HG02973 (cell line): ENCODE data around the gene MRPL42.
"Not testable (repeated sequence)": the region's sequence is repeated elsewhere in the genome, so short reads cannot be mapped to it uniquely, and the experiment has no call there.

Experiments
- ATAC-seq: cut with Tn5 transposase; IDR thresholded peaks from one replicate; pipeline ENCODE4 v1.9.1; 2021; ENCODE audit warnings: moderate library complexity; ENCODE audit not compliant: unreplicated experiment

MRPL42 gene

DNA sequence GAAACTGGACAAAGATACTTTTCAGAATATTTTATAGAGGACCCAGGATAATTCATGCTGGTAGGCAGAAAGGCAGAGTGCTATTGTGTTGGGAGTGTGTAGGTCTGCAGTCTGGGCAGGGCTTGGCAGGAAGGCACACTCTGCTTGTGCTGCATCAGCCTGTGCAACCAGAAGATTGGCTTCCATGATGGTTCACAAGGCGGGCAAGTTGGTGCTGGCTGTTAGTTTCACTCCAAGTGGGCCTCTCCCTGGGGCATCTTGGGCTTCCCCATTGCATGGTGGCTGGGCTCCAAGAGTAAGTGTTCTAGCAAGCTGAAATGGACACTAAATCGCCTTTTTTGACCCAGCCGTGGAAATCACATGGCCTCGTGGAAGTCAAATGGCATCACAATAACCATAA is 23.7 kb upstream of the MRPL42 start:
- ATAC-seq, result no peak

- no peak for ATAC-seq
Measured at GRCh38 chr12:93447555-93448290, 19.6 kb upstream of the MRPL42 start.

GRCh38 chr12:93448796-93449195 is 18.5 kb upstream of the MRPL42 start:
- no peak for ATAC-seq

- peak; percentile 84 for ATAC-seq
Measured at GRCh38 chr12:93449277-93449676, 18.0 kb upstream of the MRPL42 start.

GRCh38 chr12:93451423-93452158 is 15.7 kb upstream of the MRPL42 start:
- ATAC-seq, result no peak

DNA sequence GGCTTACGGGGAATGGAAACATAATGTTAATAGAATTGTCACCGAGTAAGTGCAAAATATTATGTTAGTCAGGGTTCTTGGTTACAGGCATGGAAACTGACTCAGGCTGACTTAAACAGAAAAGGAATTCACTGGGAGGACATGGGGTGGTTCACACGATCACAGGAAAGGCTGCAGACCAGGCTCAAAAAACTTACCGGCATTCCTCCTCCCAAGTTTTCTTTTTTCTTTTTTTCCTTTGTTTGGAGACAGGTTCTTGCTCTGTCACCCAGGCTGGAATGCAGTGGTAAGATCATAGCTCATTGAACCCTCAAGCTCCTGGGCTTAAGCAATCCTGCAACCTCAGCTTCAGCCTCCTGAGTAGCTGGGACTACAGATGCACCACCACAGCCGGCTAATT is 13.7 kb upstream of the MRPL42 start:
- no peak for ATAC-seq

- ATAC-seq, result no peak
Measured at GRCh38 chr12:93456077-93456476, 11.2 kb upstream of the MRPL42 start.

DNA sequence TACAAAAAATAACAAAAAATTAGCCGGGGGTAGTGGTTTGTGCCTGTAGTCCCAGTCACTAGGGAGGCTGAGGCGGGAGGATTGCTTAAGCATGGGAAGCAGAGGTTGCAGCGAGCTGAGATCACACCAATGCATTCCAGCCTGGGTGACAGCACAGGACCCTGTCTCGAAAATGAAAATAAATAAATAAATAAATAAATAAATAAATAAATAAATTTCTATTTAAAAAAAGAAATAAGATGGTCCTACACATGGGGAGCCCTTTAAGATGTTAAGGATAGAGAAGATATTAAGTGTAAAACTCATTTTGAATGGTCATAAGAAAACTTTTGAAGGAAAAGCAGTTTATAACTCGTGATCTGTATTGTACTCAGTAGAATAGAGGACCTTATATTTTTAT is 8.2 kb upstream of the MRPL42 start:
- no peak for ATAC-seq

- no peak for ATAC-seq
Measured at GRCh38 chr12:93460003-93460402, 7.3 kb upstream of the MRPL42 start.

DNA sequence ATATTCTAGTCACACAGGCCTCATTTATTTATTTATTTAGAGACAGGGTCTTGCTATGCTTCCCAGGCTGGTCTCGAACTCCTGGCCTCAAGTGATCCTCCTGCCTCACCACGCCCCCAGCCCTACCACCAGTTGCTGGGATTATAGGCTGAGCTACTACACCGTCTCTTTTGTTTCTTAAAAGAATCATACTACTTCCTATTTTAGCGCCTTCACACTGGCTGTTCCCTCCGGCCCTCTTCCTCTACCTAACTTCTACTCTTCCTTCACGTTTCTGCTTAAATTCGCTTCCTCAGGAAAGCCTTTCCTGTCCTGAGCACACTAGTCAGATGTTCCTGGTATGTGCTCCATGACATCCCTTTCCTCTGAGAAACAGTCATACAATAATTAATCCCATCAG is 6.4 kb upstream of the MRPL42 start:
- no peak for ATAC-seq

DNA sequence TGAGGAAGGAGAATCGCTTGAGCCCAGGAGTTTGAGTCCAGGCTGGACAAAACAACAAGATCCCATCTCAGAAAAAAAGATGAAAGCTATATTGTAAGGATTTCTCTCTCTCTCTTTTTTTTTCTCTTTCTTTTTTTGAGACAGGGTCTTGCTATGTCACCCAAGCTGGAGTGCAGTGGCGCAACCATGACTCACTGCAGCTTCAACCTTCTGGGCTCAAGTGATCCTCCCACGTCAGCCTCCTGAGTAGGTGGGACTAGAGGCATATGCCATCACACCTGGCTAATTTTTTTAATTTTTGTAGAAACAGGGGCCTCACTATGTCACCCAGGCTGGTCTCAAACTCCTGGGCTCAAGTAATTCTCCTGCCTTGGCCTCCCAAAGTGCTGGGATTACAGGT is 5.8 kb upstream of the MRPL42 start:
- no peak for ATAC-seq

GRCh38 chr12:93465841-93466240 is 1.5 kb upstream of the MRPL42 start:
- ATAC-seq, result no peak

DNA sequence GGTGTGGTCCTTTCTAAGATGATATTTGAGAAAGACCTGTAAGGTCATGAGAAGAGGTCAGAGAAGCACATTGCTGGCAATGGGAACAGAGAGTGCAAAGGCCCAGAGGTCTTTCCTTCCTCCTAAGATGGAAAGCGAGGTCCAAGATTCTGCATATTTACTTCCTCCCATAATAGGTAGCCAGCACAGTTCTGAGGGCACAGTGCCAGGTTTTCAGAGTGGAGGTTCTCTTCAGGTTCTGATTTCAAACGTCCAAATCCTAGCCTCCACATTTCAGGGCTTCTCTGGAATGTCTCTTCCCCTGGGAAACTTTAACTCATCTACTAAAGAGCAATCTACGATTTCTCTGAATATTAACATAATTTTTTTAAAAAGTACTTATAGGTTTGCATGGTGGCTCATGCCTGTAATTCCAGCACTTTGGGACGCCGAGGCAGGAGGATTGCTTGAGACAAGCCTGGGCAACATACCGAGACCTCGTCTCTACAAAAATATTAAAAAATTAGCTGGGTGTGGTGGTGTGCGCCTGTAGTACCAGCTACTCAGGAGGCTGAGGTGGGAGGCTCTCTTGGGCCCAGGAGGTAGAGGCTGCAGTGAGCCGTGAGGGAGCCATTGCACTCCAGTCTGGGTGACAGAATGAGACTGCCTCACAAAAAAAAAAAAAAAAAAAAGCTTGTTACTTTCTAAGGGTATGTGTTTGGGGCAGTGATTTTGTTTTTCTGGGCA is 526 bp upstream of the MRPL42 start:
- no peak for ATAC-seq

GRCh38 chr12:93468008-93468371 is 676 bp downstream of the MRPL42 start:
- peak; percentile 23 for ATAC-seq

GRCh38 chr12:93469386-93469785 is 2.1 kb downstream of the MRPL42 start:
- no peak for ATAC-seq

DNA sequence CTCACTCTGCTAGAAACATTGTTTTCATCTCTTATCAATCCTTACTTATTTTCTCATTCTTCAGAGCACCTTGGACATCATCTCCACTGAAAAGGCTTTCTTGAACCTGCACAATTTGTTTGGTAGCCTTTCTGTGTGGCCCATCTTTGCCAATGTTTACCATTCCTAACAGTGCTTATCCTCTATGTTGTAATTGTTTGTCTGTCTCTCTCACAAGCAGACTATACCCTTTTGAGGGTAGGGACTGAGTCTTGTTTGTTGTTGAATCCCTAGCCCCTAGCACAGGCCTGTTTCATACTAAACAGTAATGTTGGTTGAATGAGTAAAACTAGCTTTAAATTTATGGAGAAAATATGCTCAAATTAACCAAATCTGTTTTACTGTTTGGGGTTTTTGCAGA is 9.2 kb downstream of the MRPL42 start:
- ATAC-seq, result no peak

DNA sequence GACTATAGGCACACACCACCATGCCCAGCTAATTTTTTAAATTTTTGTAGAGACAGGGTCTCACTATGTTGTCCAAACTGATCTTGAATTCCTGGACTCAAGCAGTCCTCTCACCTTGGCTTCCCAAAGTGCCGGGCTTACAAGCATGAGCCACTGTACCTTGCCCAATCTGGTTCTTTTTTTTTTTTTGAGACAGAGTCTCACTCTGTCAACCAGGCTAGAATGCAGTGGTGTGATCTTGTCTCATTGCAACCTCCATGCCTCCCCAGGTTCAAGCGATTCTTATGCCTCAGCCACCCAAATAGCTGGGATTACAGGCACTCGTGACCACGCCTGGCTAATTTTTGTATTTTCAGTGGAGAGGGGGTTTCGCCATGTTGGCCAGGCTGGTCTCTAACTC is 15.4 kb downstream of the MRPL42 start:
- ATAC-seq, result no peak

DNA sequence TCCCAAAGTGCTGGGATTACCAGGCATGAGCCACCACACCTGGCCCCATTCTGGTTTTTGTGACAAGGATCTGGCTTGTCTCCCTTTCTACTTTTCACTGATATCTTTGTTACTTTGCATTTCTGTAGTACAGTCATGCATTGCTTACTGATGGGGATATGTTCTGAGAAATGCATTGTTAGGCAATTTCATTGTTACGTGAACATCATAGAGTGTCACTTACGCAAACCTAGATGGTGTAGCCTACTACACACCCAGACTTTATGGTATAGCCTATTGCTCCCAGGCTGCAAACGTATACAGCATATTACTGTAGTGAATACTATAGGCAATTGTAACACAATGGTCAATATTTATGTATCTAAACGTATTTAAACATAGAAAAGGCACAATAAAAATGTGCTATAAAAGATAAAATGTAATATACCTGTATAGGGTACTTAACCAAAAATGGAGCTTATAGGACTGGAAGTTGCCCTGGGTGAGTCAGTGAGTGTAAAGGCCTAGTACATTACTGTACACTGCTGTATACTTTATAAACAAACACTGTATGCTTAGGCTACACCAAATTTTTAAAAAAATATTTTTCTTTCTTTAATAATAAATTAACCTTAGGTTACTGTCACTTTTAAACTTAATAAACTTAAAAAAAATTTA is 16.0 kb downstream of the MRPL42 start:
- no peak for ATAC-seq

- ATAC-seq, result no peak
Measured at GRCh38 chr12:93484315-93484981, 17.1 kb downstream of the MRPL42 start.

DNA sequence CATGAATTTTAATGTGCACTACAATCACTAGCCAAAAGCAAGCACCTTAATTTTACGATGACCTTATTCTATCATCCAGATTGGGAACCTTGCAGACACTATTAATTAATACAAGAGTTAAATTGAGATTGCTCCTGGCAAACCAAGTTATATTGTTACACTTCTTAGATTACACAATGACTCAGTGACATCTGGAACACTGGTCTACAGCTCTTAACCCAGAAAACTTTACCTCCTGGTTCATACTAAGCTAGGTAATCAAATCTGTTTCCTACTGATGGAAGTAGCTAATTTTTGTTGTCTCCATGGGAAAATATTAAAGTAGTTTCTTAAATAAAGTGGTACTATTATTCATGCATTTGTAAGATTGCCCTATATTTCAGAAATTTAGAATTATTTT is 25.5 kb downstream of the MRPL42 start:
- ATAC-seq, result not testable (repeated sequence)

DNA sequence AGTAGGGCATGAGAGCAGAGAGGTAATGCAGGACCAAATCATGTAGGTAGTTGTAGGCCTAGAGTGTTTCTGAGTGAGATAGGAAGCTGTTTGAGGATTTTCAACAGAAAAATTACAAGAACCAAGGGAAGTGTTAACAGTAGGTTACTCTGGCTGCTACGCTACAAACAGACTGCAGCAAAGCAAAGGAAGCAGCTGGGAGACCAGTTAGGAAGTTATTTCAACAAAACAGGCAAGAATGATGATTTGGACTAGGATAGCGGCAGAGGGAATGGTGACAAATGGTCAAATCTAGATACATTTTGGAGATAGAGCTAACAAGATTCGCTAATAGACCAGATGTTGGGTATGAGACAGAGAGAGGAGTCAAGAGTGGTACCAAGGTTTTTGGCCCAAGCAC is 26.8 kb downstream of the MRPL42 start:
- ATAC-seq, result no peak
